Fibroblast of skin of right quadriceps (primary cell): Measurements from ENCODE around the gene BUB1.
"Not testable (repeated sequence)": the region's sequence is repeated elsewhere in the genome, so short reads cannot be mapped to it uniquely, and the experiment has no call there.

Source experiments
- DNase-seq: peaks from one replicate; pipeline ENCODE4 v3.0.0-alpha.2; 2013

The BUB1 gene

DNA sequence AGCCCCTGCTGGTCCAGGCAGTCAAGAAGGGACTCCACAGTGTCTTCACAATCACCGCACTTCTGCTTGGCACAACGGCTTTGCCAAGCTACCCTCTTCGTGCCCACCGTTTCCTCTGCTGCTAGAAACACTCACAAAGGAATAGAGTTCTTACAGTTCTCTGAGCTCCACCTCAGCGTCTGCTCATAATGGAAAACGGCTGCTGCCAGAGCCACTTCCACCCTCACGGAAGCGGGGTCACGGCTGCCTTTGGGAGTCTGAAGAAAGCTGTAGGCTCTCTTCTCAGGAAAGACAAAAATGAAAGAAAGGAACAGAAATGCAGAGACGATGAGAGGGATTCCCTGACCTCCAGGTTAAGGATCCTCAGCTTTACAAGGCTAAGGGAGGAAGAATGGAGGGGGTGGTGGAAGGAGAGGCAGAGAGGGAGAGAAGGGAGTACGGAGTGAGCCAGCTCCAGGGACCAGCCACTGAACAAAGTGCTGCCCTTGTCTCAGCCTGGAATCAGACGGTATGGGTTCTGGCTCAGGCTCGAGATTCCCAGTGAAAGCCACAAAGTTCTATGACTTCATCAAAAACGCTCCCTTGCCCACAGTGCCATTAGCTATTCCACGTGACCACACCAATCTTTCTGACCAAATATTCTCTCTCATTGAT, 88.1 kb downstream of the BUB1 start:
- DNase-seq: not testable (repeated sequence)

DNA sequence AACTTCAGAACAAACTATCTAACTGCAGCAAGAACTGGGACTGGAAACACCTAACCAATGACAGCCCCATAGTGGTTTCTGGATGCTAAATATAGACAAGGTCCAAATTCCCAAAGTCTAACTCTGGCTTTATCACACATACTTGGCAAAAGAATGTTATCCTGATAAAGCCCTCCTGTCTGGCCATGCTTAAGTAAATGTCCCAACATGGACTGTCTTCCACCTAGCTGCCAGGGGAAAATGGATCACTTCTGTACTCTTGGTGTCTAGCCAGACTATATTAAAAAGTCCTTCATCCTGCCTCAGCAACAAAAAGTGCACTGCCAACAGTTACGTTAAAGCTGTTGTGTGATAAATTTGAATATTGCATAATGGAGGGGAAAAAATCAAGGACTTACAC, 89.3 kb downstream of the BUB1 start:
- DNase-seq: not testable (repeated sequence)
